GM23248 (cell line): Measurements from ENCODE around the gene TMEM229B.

Experiments used
- EZH2 ChIP-seq: fragments of 200-600 bp; sonication (generic); IDR thresholded peaks from 2 replicates; pipeline ENCODE4 v1.6.1; 2018; ENCODE audit warnings: antibody characterized with exemption, mild to moderate bottlenecking; ENCODE audit not compliant: insufficient read depth, poor library complexity, severe bottlenecking
- EZH2phosphoT487 ChIP-seq: fragments of 200-600 bp; sonication (generic); IDR thresholded peaks from 2 replicates; pipeline ENCODE4 v1.6.1; 2018; ENCODE audit warnings: antibody characterized with exemption, moderate library complexity, mild to moderate bottlenecking, low read depth; ENCODE audit not compliant: insufficient read depth

DNA sequence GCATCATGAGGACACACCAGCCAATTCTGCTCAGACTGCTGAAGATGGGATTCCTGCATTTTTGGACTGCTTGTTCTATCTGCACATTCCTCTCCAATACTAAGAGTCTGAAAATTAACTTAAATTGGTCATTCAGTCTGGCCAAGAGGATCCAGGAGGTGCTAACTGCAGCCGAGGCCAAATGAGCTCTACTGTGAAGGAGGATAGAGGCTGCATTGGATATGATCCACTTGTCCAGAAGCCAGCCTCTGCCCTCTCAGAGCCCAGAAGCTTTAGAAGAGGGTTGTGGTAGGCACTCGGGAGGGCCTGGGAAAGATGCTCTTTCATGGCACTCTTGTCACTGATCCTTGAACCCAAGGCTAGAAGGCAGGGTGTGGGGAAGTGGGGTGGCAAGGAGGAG, 39.4 kb downstream of the TMEM229B start:
- no peak for TF ChIP-seq EZH2
- no peak for TF ChIP-seq EZH2phosphoT487
